GM18907 (cell line): ENCODE data around the gene PDE6B.
"Not testable (repeated sequence)": the region's sequence is repeated elsewhere in the genome, so short reads cannot be mapped to it uniquely, and the experiment has no call there.

Experiments
- ATAC-seq: cut with Tn5 transposase; IDR thresholded peaks from one replicate; pipeline ENCODE4 v1.9.1; 2021; ENCODE audit warnings: mild to moderate bottlenecking, moderate library complexity; ENCODE audit not compliant: unreplicated experiment

PDE6B gene

GRCh38 chr4:700587-701264, 75.4 kb downstream of the PDE6B start:
- no peak for ATAC-seq

- ATAC-seq = no peak
Observed at GRCh38 chr4:702618-703048, 77.3 kb downstream of the PDE6B start.

- ATAC-seq = no peak
Observed at GRCh38 chr4:703336-704197, 78.2 kb downstream of the PDE6B start.

- no peak for ATAC-seq
Observed at GRCh38 chr4:704198-704891, 79.0 kb downstream of the PDE6B start.

GRCh38 chr4:704971-705277, 79.6 kb downstream of the PDE6B start:
- ATAC-seq = no peak

GRCh38 chr4:705278-706082, 80.1 kb downstream of the PDE6B start, which contains the start of gene PCGF3:
TSS of gene PCGF3 (plus strand) at chr4:705832. CDS start at chr4:733681, 27,849 bp downstream.
- peak; percentile 90 for ATAC-seq

- ATAC-seq = not testable (repeated sequence)
Observed at GRCh38 chr4:706083-706633, 80.8 kb downstream of the PDE6B start.

- ATAC-seq = no peak
Observed at GRCh38 chr4:706834-707598, 81.6 kb downstream of the PDE6B start.

- no peak for ATAC-seq
Observed at GRCh38 chr4:707929-708630, 82.7 kb downstream of the PDE6B start.

- ATAC-seq = no peak
Observed at GRCh38 chr4:708631-708933, 83.2 kb downstream of the PDE6B start.

GRCh38 chr4:709348-709747, 84.0 kb downstream of the PDE6B start:
- ATAC-seq = no peak

GRCh38 chr4:710116-710515, 84.7 kb downstream of the PDE6B start:
- no peak for ATAC-seq

GRCh38 chr4:710916-711315, 85.5 kb downstream of the PDE6B start:
- ATAC-seq = no peak

- ATAC-seq = no peak
Observed at GRCh38 chr4:712093-712492, 86.7 kb downstream of the PDE6B start.

- ATAC-seq = no peak
Observed at GRCh38 chr4:712916-713632, 87.7 kb downstream of the PDE6B start.

GRCh38 chr4:714087-714486, 88.7 kb downstream of the PDE6B start:
- no peak for ATAC-seq

- no peak for ATAC-seq
Observed at GRCh38 chr4:717601-718320, 92.4 kb downstream of the PDE6B start.

GRCh38 chr4:718460-718859, 93.1 kb downstream of the PDE6B start:
- no peak for ATAC-seq
